H1 (cell line): Measurements from ENCODE around the gene TADA1. TPM values are rescaled to one million over a fixed set of nuclear protein-coding genes. Genes with fewer than 3 reads are reported as not detected.
A peak's percentile ranks its signal among the peaks of the same experiment; 100 is the strongest.

Experiments used
- CTCF ChIA-PET: fragments of 300-600 bp; sonication (Branson Sonifier 250); formaldehyde crosslinking; loops from one replicate; lab custom pipeline; 2021; ENCODE audit not compliant: partially characterized antibody; lab: Charles Lee
- POLR2A ChIA-PET: fragments of 300-600 bp; sonication (Branson Sonifier 250); formaldehyde crosslinking; loops from one replicate; lab custom pipeline; 2021; ENCODE audit warnings: inconsistent platforms; ENCODE audit not compliant: partially characterized antibody; lab: Charles Lee
- DNase-seq, 2 experiments: peaks; one replicate each; pipeline versions ENCODE4 v3.0.0 to v3.0.0-alpha.2; 2010 to 2022; ENCODE audit warnings: low spot score in 2 of 2, low read depth in 1 of 2, mixed read lengths in 1 of 2
- FAIRE-seq: peaks from 2 replicates; lab custom pipeline; 2011; peaks lifted over from hg19 to GRCh38; lab: Jason Lieb, UNC
- H2AFZ ChIP-seq: 2 replicates; pipeline ENCODE4 v1.8.1; 2012; ENCODE audit warnings: low read length, inconsistent platforms
- H2AK5ac ChIP-seq: 2 replicates; pipeline ENCODE4 v1.6.1; 2013; ENCODE audit warnings: low read depth, low read length
- H2BK120ac ChIP-seq: replicated peaks from 2 replicates; pipeline ENCODE3; 2013; ENCODE audit warnings: low read depth, low read length, inconsistent platforms
- H2BK12ac ChIP-seq: 2 replicates; pipeline ENCODE4 v1.6.1; 2013; ENCODE audit warnings: low read depth, low read length
- H2BK15ac ChIP-seq: 2 replicates; pipeline ENCODE4 v1.6.1; 2013; ENCODE audit warnings: low read length
- H2BK20ac ChIP-seq: 2 replicates; pipeline ENCODE4 v1.6.1; 2013; ENCODE audit warnings: low read length
- H2BK5ac ChIP-seq: 2 replicates; pipeline ENCODE4 v1.6.1; 2013; ENCODE audit warnings: low read depth, low read length
- H3K14ac ChIP-seq: 2 replicates; pipeline ENCODE4 v1.6.1; 2013; ENCODE audit warnings: inconsistent platforms; ENCODE audit not compliant: insufficient read length
- H3K18ac ChIP-seq: 2 replicates; pipeline ENCODE4 v1.6.1; 2013; ENCODE audit warnings: low read length; ENCODE audit errors: extremely low read depth
- H3K23ac ChIP-seq: 2 replicates; pipeline ENCODE4 v1.6.1; 2013; ENCODE audit warnings: inconsistent platforms; ENCODE audit not compliant: insufficient read length
- H3K23me2 ChIP-seq: 2 replicates; pipeline ENCODE4 v1.6.1; 2013; ENCODE audit warnings: low read depth, low read length
- H3K27ac ChIP-seq: 2 replicates; pipeline ENCODE4 v1.6.1; 2011; ENCODE audit warnings: low read depth, low read length, inconsistent platforms
- H3K27me3 ChIP-seq, 4 experiments: replicated peaks in 1 of 4; 1 replicate in 1 of 4; 2 replicates in 3 of 4; pipeline versions ENCODE4 v1.6.1 to v1.8.1; 2011 to 2013; ENCODE audit warnings: low read length in 3 of 4, mild to moderate bottlenecking in 3 of 4, inconsistent platforms in 2 of 4, mixed read lengths in 2 of 4, moderate library complexity in 1 of 4; ENCODE audit not compliant: control insufficient read depth in 3 of 4, insufficient read depth in 3 of 4; ENCODE audit errors: extremely low read depth in 1 of 4
- H3K36me3 ChIP-seq, 4 experiments: 2 replicates each; pipeline versions ENCODE4 v1.6.1 to v1.8.1; 2011 to 2013; ENCODE audit warnings: mild to moderate bottlenecking in 4 of 4, low read length in 3 of 4, moderate library complexity in 2 of 4, control low read depth in 1 of 4, inconsistent platforms in 1 of 4; ENCODE audit not compliant: insufficient read depth in 4 of 4, control insufficient read depth in 2 of 4
- H3K4ac ChIP-seq: replicated peaks from 2 replicates; pipeline ENCODE3; 2013; ENCODE audit warnings: low read length, low read depth, mixed read lengths, inconsistent platforms; ENCODE audit not compliant: insufficient read length
- H3K4me1 ChIP-seq, 4 experiments: replicated peaks in 1 of 4; 1 replicate in 1 of 4; 2 replicates in 3 of 4; pipeline versions ENCODE4 v1.6.1 to v1.8.1; 2011 to 2013; ENCODE audit warnings: low read length in 3 of 4, inconsistent platforms in 2 of 4, mixed read lengths in 1 of 4; ENCODE audit not compliant: insufficient read depth in 4 of 4, control insufficient read depth in 3 of 4
- H3K4me2 ChIP-seq, 2 experiments: 2 replicates each; pipeline versions ENCODE4 v1.6.1 to v1.8.1; 2011 to 2013; ENCODE audit warnings: low read depth in 2 of 2, low read length in 2 of 2, control low read depth in 1 of 2, inconsistent platforms in 1 of 2, mild to moderate bottlenecking in 1 of 2; ENCODE audit not compliant: insufficient read depth in 1 of 2
- H3K4me3 ChIP-seq, 4 experiments: fragments of 200-600, 300-600 bp in 1 of 4; sonication (generic), shearing (Covaris generic), sonication (Bioruptor Twin) in 1 of 4; 2 replicates each; pipeline versions ENCODE4 v1.5.1 to v1.8.1; 2011 to 2016; ENCODE audit warnings: low read length in 4 of 4, low read depth in 3 of 4, control low read depth in 2 of 4, inconsistent platforms in 2 of 4, mild to moderate bottlenecking in 2 of 4, mixed read lengths in 1 of 4, moderate library complexity in 1 of 4; ENCODE audit not compliant: insufficient read depth in 2 of 4; ENCODE audit errors: extremely low read depth in 1 of 4
- H3K56ac ChIP-seq: replicated peaks from 2 replicates; pipeline ENCODE3; 2013; ENCODE audit warnings: low read depth, mild to moderate bottlenecking, mixed read lengths, low read length, inconsistent platforms; ENCODE audit not compliant: insufficient read length
- H3K79me1 ChIP-seq: 2 replicates; pipeline ENCODE4 v1.6.1; 2013; ENCODE audit warnings: low read depth, low read length, control low read depth
- H3K79me2 ChIP-seq, 2 experiments: 2 replicates each; pipeline versions ENCODE4 v1.6.1 to v1.8.1; 2012 to 2013; ENCODE audit warnings: low read length in 2 of 2, mild to moderate bottlenecking in 2 of 2, inconsistent platforms in 1 of 2; ENCODE audit not compliant: insufficient read depth in 2 of 2, control insufficient read depth in 1 of 2
- H3K9ac ChIP-seq, 4 experiments: replicated peaks in 1 of 4; 1 replicate in 1 of 4; 2 replicates in 3 of 4; pipeline versions ENCODE4 v1.6.1 to v1.8.1; 2011 to 2013; ENCODE audit warnings: low read depth in 3 of 4, low read length in 3 of 4, control low read depth in 2 of 4, mild to moderate bottlenecking in 2 of 4, moderate library complexity in 2 of 4, inconsistent platforms in 1 of 4; ENCODE audit errors: extremely low read depth in 1 of 4
- H3K9me3 ChIP-seq, 2 experiments: 2 replicates each; pipeline versions ENCODE4 v1.6.1 to v1.8.1; 2012 to 2013; ENCODE audit warnings: mild to moderate bottlenecking in 2 of 2, moderate library complexity in 2 of 2, control low read depth in 1 of 2, inconsistent platforms in 1 of 2, low read depth in 1 of 2, low read length in 1 of 2, mixed read lengths in 1 of 2; ENCODE audit not compliant: insufficient read depth in 2 of 2
- H4K20me1 ChIP-seq, 2 experiments: replicated peaks in 1 of 2; 2 replicates each; pipeline versions ENCODE3 to v1.8.1; 2011 to 2013; ENCODE audit warnings: inconsistent platforms in 2 of 2, low read length in 2 of 2, mild to moderate bottlenecking in 1 of 2; ENCODE audit not compliant: insufficient read depth in 2 of 2, control insufficient read depth in 1 of 2
- H4K5ac ChIP-seq: 2 replicates; pipeline ENCODE4 v1.6.1; 2013; ENCODE audit warnings: low read length, low read depth, mixed read lengths, inconsistent platforms; ENCODE audit not compliant: insufficient read length
- H4K8ac ChIP-seq: 2 replicates; pipeline ENCODE4 v1.8.0; 2013; ENCODE audit warnings: mild to moderate bottlenecking, moderate library complexity, low read length, inconsistent platforms; ENCODE audit not compliant: insufficient read depth; ENCODE audit errors: extremely low read depth
- H4K91ac ChIP-seq: replicated peaks from 2 replicates; pipeline ENCODE3; 2013; ENCODE audit warnings: low read length, mixed read lengths, inconsistent platforms; ENCODE audit not compliant: insufficient read length
- GABPA ChIP-seq: IDR thresholded peaks from 2 replicates; pipeline ENCODE4 v1.6.1; 2011; ENCODE audit warnings: mild to moderate bottlenecking, low read length, moderate library complexity, borderline replicate concordance; ENCODE audit not compliant: insufficient read depth
- GTF2F1 ChIP-seq: IDR thresholded peaks from 2 replicates; pipeline ENCODE4 v1.6.1; 2012; ENCODE audit warnings: low read depth, low read length, improper control_type of control experiment, borderline replicate concordance
- HDAC2 ChIP-seq, 2 experiments: fragments of 300-600 bp in 1 of 2; sonication (generic) in 1 of 2; IDR thresholded peaks; 2 replicates each; pipeline ENCODE4 v1.6.1; 2011 to 2012; ENCODE audit warnings: low read depth in 2 of 2, low read length in 2 of 2, mild to moderate bottlenecking in 2 of 2, moderate library complexity in 2 of 2, borderline replicate concordance in 1 of 2, inconsistent platforms in 1 of 2
- HDAC6 ChIP-seq: IDR thresholded peaks from one replicate; pipeline ENCODE4 v1.7.1; 2012; ENCODE audit warnings: low read depth, mild to moderate bottlenecking, inconsistent platforms, low read length, moderate library complexity
- KDM1A ChIP-seq: fragments of 200-600, 300-600 bp; sonication (generic); IDR thresholded peaks from 2 replicates; pipeline ENCODE4 v1.7.1; 2016; ENCODE audit warnings: mild to moderate bottlenecking, low read length, borderline replicate concordance
- PHF8 ChIP-seq: fragments of 200-600 bp; sonication (generic); conservative IDR thresholded peaks from 2 replicates; pipeline ENCODE4 v1.7.1; 2012; ENCODE audit warnings: low read depth, mild to moderate bottlenecking, inconsistent platforms, low read length, moderate library complexity
- TBP ChIP-seq: IDR thresholded peaks from 2 replicates; pipeline ENCODE4 v1.6.1; 2011; ENCODE audit warnings: low read depth, low read length, improper control_type of control experiment
- WGBS, 2 experiments: shearing (Covaris generic) in 1 of 2; methylation state at CpG; one replicate each; pipeline versions ENCODE4 v1.1.6 to v1.1.7; 2013 to 2015; ENCODE audit warnings: low lambda C conversion rate in 2 of 2, mixed read lengths in 2 of 2, inconsistent platforms in 1 of 2, low coverage in 1 of 2, missing lambda C conversion rate in 1 of 2; ENCODE audit not compliant: insufficient replicate concordance in 2 of 2, insufficient coverage in 1 of 2, insufficient read length in 1 of 2; ENCODE audit errors: extremely low coverage in 1 of 2, missing lambda C conversion rate in 1 of 2; 5-methylcytosine and 5-hydroxymethylcytosine counted together
- polyA plus RNA-seq, 7 experiments: library from polyadenylated mRNA; depleted of rRNA in 3 of 7; stranded (reverse) in 5 of 7; unstranded in 2 of 7; fragments of >200 nt in 5 of 7; fragments of 200-250 nt in 2 of 7; gene quantifications; 1 replicate in 5 of 7; 2 replicates in 1 of 7; 4 replicates in 1 of 7; pipeline versions ENCODE4 v1.2.1 to v1.2.3, GENCODE V29; 2011 to 2013; ENCODE audit warnings: missing spikeins in 2 of 7, mixed read lengths in 2 of 7
- total RNA-seq: library from RNA; stranded (reverse); fragmentation: NEBNext Ultra II Directional; extraction: Animal tissue kit (Norgen Biotek cat#: 25700); gene quantifications from 2 replicates; pipeline ENCODE4 v1.2.1, GENCODE V29; 2021

The TADA1 gene
- total and polyA plus RNA-seq, 2 of the 8 experiments (the other 6 are each of a cell fraction or from before 2014, with no cell fraction given), result 21.1 to 23.6 TPM

DNA sequence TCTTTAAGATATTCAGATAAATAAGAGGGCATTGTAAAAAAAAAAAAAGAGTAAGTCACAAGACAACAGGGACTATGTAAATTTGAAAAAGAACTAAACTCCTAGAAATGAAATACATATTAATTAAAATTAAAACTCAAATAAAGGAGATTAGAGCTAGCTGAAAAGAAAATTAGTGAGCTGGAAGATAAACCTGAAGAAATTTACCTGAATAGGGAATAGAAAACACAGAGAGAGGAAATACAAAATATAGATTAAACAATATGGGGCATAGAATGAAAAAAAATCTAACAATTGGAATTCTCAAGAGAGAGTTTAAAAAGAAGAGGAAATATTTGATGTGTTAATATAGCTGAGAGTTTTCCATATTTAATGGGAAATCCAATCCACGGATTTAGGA, 35.6 kb upstream of the TADA1 start:
- H2AFZ ChIP-seq, result no peak overlapping the region

More for the DNA sequence above, 35.6 kb upstream of the TADA1 start:
- Histone ChIP-seq H3K4me3 (no peak overlapping the region), H3K23me2 (no peaks in the 10 kb centered on the region), H3K9me3 (peaks cover 2 to 6% of the 10 kb centered on the region in 2 experiments), H3K4me1 (peaks cover 0 to 4% (median 2%) of the 10 kb centered on the region in 4 experiments; a peak in 4 of 7 replicates), H3K79me2 (no peaks in the 10 kb centered on the region), H2BK5ac (no peak overlapping the region), H3K9ac (no peak overlapping the region), H4K5ac (no peak overlapping the region), H3K14ac (no peak overlapping the region), H2BK12ac (no peak overlapping the region), H4K91ac (no peak overlapping the region), H3K4me2 (no peak overlapping the region), H3K4ac (no peak overlapping the region), H4K8ac (no peak overlapping the region), H3K23ac (no peak overlapping the region), H3K18ac (no peak overlapping the region), H3K27ac (no peak overlapping the region), H2BK20ac (no peak overlapping the region), H2AK5ac (no peak overlapping the region)
- ChIA-PET CTCF (interaction anchor here (1.9 to 23.8 kb wide), 5 partner anchors 28 to 308 kb away, joined by 4 to 874 read pairs (median 11); no protein-coding TSS in a partner anchor), POLR2A (no interaction called here)
- 83% methylated on average over 1 of the region's 1 CpG; no CpG with 5 or more reads in 1 of the 2 experiments for WGBS, 2 experiments
- TF ChIP-seq HDAC6, result no peak
- TF ChIP-seq TBP, result no peak
- no peak for TF ChIP-seq PHF8
- TF ChIP-seq KDM1A, result 0 out of 2 replicates have a peak, but pooled peaks have one; percentile 50
- TF ChIP-seq HDAC2 (IDR thresholded peaks at IDR 0.05; ENCODE audit: borderline replicate concordance in 1 of 2, low read depth in 2 of 2, low read length in 2 of 2), result peak in 1 of 2 experiments; percentile 40; a peak in 1 of 4 replicates
- TF ChIP-seq GABPA, result no peak
- no peak for TF ChIP-seq GTF2F1
- TF ChIP-seq, all 59 proteins: peak for 2
- no peak for DNase-seq
- no peaks in the 10 kb centered on the region; a peak in 1 of 7 replicates for H3K27me3 ChIP-seq
- H3K56ac ChIP-seq, result no peak overlapping the region
- no peak overlapping the region for H2BK120ac ChIP-seq
- no peaks in the 10 kb centered on the region for H3K79me1 ChIP-seq
- no peak for FAIRE-seq
- no peaks in the 10 kb centered on the region for H3K36me3 ChIP-seq
- H2BK15ac ChIP-seq, result no peak overlapping the region
- no peaks in the 10 kb centered on the region for H4K20me1 ChIP-seq
